HUDEP-2 (cell line): ENCODE data around the gene TRPM1.

Experiments
- DNase-seq, 76 experiments: peaks; one replicate each; lab custom pipeline; 2025; ENCODE audit not compliant: unreplicated experiment in 76 of 76; lab: John Stamatoyannopoulos, UW

TRPM1 gene

GRCh38 chr15:31024330-31024729, 77.2 kb downstream of the TRPM1 start:
- DNase-seq, result no peak

- DNase-seq, result no peak
These were observed 77.7 kb downstream of the TRPM1 start for GRCh38 chr15:31023841-31024240.

DNA sequence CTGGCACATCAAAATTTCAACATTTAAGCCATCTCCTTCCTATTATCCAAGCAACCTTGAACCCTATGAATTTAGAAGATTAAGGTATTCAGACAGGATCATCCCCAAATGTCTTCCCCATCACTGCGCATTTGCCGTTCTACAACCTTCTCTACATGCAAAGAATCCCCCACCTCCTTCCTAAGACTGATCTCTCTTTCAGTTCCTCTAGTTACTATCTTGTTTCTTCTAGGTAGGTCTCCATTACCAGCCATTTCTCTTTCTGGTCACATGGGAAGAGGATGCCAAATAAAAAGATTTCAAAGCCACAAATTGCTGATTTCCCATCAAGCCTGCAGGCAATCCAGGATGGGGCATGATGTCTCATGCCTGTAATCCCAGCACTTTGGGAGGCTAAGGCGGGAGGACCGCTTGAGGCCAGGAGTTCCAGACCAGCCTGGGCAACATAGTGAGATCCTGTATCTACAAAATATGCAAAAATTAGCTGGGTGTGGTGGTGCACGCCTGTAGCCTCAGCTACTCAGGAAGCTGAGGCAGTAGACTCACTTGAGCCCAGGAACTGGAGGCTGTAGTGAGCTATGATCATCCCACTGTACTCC, 80.4 kb downstream of the TRPM1 start:
- no peak for DNase-seq

DNA sequence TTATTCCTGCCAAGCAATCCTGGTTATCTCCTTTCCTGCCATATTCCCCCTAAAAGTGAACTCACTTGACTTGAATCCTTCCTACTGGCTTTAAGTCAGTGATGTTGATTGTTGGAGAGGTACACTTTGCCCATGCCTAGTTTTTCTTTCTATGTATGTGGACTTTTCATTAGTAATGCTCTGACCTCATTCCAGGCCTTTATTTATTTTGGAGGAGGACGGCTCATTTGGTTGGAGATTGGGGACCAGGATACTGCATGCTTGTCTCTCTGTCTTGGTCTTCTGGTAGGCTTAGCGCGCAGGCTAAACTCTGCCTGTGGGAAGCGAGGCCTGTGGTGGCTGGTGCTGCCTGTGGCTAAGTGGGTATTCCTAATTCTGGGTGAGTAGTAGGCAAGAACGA, 81.0 kb downstream of the TRPM1 start:
- no peak for DNase-seq

- DNase-seq, result no peak
These were observed 81.5 kb downstream of the TRPM1 start for GRCh38 chr15:31019986-31020385.

DNA sequence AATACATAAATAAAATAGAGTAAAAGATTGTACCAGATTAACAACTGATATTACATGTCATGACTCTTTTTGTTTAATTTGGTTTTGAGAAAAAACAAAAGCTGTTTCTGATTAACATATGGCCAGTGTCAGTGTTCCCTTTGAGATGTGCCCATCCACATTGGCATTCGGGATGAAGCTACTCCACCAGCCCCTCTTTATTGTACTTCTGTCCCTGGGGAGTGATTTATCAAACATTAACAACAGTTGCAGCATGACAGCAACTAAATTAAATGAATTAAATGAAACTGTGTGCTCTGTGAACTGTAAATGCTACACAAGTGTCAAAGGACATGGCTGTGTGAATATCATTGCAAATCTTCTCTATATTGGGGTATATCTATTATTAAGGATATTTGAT, 84.2 kb downstream of the TRPM1 start:
- DNase-seq, result no peak

GRCh38 chr15:31016446-31016915, 85.0 kb downstream of the TRPM1 start:
- no peak for DNase-seq

GRCh38 chr15:31014608-31014925, 87.0 kb downstream of the TRPM1 start:
- DNase-seq, result no peak

DNA sequence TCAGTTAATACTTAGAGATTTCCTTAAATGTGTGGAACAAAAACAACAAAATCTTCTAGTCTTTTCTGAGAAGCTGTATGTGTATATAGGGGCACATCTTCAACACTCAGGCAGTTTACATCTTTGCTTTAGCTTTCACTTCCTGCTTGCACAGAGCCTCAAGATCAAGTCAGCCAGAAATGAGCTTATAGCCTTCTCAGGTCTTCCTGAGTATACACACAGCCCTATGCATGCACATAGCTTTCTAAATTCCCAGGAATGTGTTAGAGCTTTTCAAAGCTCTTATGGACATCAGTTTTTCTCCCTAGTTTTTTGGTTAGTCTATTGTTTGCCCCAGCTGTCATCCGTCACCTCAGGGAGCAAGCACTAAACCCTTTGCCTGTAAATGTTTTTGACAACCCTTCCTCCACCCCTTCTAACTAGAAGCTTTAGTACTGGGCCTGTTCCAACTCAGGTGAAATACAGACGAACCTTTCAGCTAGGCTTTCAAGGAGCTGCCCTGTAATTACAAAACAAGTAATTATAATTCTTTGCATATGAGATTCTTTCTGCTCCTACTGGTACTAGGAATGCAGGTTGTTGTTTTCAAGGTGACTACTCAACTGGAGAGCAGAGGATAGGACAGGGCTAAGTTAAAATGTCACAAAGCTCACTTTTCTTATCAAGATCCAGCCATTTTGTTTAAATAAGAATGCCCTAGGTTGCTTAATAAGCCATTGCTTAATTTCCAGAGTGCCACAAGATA, 87.5 kb downstream of the TRPM1 start:
- DNase-seq, result no peak

DNA sequence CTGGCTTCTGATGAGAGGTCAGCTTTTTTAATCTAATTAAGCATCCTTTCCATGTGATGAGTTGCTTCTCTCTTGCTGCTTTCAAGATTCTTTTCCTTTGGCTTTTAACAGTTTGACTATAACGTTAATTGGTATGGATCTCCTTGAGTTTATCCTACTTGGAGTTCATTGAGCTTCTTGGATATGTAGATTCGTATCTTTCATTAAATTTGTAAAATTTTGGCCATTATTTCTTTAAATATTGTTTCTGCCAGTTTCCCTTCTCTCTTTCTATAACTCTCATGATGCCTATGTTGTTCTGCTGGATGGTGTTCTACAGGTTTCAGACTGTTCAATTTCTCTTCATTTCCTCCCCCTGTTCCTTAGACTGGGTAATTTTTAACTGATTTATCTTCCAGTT, 89.1 kb downstream of the TRPM1 start:
- DNase-seq, result no peak

- no peak for DNase-seq
These were observed 91.5 kb downstream of the TRPM1 start for GRCh38 chr15:31010036-31010435.

DNA sequence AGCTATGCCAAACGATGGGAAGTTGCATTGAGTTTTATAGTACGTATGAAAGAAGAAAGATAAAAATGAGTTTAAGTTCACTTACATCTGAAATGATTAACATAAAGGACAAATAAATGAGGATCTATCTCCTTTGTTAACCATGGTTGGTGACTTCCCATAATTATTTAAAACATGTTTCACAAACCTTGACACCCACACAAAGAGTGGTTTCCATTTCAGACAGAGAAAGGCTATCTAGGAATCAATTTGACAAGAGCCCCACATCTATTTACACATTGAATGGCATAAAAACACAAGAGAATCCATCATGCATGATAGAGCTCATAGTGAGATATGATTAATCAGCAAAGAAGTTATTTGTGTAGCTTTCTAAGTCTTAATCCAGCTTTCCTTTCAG, 95.9 kb downstream of the TRPM1 start:
- no peak for DNase-seq

DNA sequence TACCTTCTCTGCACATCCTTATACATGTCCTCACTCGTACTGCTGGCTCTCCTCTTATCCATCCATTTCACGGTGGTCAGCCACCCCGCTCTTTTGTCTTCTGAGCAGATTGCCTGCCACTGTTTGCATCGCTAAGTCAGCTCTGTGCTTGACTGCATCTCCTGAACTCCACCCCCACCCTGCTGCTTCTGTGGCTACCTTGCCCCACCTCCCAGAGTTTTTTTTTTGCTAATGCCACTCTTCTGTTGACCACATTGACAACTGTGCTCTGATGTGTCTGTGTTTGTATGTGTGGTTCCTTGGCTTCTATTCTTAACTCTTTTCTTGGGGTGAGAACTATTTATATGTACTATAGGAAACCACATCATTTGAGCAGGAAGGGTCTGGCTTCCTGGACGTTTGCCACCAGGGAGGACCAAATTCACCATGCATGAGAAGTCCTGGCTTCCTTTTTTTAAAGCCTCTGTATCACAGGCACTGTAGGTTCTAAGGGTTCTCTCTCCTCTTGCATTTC, 97.2 kb downstream of the TRPM1 start:
- DNase-seq, result no peak

DNA sequence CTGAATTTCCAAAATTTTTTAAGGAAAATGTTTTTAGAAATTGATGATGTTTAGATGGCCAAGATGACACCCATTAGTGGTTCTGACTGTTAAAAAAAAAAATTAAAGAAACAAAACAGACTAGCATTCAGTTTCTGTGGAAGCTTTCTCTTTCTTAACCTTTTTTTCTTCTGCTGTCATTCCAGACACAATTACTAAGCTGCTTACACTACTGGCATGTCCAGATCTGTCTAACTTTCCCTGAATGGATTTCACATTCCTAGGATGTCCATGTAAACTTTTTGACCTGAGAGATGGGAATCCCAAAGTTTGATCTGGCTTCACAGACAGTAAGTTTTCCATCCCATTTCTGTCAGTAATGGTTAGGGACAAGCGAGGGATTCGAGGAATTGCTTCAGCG, 99.8 kb downstream of the TRPM1 start:
- DNase-seq, result no peak

DNA sequence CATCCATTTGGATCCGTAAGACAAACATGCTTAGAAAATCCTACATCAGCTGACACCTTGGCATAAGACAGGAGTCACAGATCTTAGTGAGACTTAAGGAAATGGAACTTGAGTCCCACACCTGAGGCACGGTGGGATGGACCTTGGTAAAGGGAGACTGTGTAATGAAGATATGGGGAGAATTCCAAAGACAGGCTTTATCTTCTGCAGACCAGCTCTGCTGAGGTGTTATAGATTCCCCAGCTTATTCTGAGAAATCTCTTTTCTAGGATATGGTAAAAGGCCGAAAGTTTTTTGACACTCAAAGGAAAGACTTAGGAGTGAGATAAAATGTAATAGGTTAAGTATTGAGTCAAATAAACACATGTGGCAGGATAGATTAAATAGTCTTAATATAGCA, 101.8 kb downstream of the TRPM1 start:
- DNase-seq, result no peak

- DNase-seq, result no peak
These were observed 104.3 kb downstream of the TRPM1 start for GRCh38 chr15:30997270-30997669.

DNA sequence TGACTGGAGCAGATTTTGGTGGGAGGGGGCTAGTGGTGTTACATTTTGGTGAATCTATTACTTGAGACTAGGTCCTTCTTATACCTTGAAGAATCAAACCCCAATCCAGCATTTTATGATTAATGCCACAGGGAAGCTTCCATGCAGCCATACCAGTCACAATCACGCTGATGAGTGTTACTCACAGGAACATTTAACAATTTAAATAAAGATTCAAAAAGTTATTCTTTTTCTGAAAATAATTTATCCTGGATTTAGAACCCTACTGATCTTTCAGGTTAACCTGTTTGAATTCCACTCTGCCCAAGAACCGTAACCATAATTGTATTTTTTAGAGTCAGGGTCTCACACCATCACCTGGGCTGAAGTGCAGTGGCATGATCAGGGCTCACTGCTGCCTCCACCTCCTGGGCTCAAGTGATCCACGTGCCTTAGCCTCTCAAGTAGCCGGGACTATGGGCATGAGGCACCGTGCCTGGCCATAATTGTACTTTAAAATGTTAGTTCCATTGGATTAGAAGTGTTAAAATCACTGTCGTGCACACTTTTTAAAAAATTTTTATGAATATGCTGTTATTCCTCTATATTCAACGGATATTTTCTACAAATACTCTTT, 109.2 kb downstream of the TRPM1 start:
- peak in 1 of 76 experiments; percentile 6 for DNase-seq

DNA sequence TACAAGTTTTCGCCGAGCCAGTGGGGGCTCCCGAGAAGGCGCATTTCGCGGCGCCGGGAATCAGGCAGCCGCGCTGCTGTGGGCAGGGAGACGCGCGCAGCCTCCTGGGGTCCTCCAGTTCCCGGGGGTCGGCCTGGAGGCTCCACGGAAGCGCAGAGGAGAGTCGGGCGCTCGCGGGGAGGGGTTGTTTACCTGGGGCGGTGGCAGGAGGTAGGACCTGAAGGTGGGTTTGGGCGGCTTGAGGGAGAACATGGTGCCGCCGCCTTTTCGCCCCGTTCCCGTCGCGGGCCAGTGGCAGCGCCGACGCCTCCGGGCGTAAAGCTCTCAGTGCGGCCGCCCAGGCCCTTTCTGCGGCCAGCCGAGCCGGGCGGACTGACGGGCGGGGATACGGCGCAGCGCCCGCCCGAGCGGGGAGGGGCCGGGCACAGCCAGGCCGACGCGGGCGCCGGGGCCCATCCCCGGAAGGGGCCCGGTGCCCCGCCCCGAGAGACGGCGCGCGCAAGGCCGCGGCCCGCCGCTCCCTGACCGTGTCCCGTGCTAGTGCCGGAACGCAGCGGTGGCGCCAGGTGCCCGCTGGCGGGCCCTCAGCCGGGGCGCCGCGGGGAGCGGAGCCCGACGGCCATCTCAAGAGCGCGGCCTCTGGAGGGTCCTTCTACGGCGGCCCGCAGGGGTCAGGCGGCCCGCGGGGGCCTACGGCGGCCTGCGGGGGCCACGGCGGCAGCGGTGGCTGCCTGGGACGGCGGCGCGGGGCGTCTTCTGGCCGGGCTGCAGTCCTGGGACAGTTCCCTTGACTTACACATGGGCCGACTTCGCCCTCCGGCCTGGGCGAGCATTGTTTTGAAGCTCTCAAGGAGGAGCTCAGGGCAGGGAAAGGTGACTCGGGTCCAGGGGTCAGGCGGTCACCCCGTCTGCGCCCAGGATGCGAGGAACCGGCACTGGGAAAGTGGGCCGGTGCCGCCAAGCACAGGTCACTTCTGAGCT, 110.0 kb downstream of the TRPM1 start, which contains the start of gene MTMR10:
Gene MTMR10, minus strand, starts transcription at position 374 of the 981 bp plus-strand sequence. Its CDS starts 122 bp downstream, at position 252.
- DNase-seq, result peak in 70 of 76 experiments; percentile 9 to 80 (median 54)

DNA sequence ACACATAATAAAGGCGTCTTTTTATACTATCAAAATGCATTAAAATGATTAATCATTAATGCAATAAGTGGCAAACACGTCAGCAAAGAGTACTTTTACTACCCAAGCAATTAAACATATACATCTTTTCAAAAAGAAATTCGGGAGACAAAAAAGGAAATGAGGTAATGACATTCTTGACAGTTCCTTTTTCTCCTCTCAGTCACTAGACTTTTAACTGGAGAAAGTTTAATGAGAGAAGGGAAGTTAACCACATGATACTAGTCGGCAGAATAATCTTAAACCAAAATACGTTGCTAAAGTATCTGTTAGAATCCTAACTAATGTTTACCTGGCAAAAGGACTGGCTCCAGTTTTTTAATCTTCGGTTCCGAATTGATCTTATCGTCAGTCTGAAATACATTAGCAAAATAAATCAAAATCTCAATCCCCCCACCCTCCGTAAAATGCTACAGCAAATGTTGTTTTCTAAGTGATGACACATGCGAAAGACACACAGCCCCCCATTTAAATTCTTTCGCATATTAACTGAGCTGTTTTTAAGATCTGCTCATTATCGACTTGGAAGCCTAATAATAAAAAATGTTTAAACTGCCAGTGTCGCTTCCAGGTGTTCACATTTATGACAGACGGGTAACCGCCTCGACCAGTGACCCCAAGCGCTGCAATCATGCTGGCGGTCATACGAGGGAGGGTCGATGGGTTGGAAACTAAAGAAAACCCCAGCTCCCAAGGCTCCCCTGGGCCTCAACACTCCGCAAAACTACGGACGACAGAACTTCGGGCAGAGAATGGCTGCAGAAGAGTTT, 110.9 kb downstream of the TRPM1 start:
- DNase-seq, result peak in 2 of 76 experiments; percentile 30 to 45

GRCh38 chr15:30990036-30990435, 111.5 kb downstream of the TRPM1 start:
- DNase-seq, result peak in 8 of 76 experiments; percentile 2 to 29 (median 14)
